ENCODE data around the gene KAZALD1.

KAZALD1 gene

GRCh38 chr10:101095550-101096213 is 33.9 kb downstream of the KAZALD1 start:
- no peak for DNase-seq

DNA sequence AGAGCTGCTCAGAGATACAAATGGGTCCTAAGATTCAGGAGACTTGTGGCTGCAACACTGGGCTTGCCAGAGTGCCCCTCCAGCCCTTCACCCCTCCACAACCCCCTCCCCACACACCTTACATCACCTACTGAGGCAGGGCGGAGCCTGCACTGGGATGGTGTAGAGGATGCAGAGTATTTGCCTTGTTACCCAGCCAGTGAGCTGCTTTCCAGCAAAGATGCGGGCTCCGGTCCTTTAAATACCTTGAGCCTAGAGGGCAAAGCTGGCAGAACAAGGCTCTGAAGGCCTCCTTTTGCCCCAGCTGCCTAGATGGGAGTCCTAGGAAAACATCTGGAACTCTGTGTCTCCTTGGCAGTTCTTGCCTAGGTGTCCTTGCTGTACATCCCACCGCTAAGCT is 34.6 kb downstream of the KAZALD1 start:
- DNase-seq: no peak

GRCh38 chr10:101097881-101098280 is 36.1 kb downstream of the KAZALD1 start:
- no peak for DNase-seq

- DNase-seq: no peak
Measured at GRCh38 chr10:101099901-101100300, 38.1 kb downstream of the KAZALD1 start.

- no peak for DNase-seq
Measured at GRCh38 chr10:101101372-101101881, 39.6 kb downstream of the KAZALD1 start.

GRCh38 chr10:101103430-101103829 is 41.6 kb downstream of the KAZALD1 start:
- DNase-seq: no peak

DNA sequence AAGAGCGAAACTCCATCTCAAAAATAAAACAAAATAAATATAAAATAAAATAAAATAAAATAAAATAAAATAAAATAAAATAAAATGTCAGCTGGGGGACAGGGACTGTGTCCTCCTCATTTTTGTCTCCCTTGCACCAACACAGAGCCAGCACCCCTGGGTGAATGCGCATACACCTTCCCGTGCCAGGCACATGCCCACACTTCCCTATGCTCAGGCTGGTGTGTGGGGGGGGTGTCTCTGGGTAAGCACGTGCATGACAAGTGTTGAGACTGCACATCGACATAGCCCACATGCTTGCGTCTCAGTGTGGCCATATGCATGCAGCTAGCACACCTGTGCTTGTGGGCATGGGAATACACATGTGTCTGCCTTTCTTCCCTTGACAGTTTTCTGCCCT is 44.6 kb downstream of the KAZALD1 start:
- DNase-seq: no peak

DNA sequence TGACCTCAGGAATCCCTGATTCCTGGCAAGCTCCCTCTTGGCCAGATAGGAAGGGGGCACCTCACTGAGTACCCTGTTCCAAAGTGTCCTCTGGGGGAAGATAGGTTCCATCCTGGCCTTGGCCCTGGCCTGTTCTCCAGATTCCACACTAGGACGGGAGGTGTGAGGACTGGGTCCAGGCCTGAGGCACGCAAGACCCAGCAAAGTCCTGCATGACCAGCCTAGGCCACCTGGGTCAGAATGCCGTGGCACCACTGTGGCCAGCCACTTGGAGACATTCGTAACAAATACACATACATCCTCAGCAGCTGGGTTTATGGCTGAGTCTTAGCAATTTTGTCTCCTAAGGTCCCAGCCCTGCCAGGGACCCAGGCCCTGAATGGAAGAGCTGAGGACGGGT is 46.0 kb downstream of the KAZALD1 start:
- DNase-seq: no peak

- DNase-seq: no peak
Measured at GRCh38 chr10:101110856-101111523, 49.2 kb downstream of the KAZALD1 start.

GRCh38 chr10:101111547-101111946 is 49.8 kb downstream of the KAZALD1 start:
- DNase-seq: no peak

GRCh38 chr10:101112799-101113594 is 51.2 kb downstream of the KAZALD1 start:
- no peak for DNase-seq

DNA sequence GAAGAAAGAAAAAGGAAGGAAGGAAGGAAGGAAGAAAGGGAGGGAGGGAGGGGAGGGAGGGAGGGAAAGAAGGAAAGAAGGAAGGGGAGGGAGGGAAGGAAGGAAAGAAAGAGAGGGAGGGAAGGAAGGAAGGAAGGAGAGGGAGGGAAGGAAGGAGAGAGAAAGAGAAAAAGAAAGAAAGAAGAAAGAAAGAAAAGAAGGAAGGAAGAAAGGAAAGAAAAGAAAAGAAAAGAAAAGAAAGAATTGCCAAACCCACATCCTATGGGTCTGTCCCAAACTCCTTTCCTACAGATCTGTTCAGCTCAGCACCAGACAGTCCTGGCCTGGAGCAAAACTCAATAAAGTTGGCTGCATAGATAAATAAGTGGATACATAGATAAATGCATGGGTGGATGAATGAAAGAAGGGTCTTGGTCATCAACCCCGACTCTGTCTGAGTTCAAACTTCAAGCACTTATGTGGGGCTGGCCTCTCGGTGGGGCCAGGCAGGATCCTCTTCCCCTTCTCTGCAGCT is 52.2 kb downstream of the KAZALD1 start:
- no peak for DNase-seq

DNA sequence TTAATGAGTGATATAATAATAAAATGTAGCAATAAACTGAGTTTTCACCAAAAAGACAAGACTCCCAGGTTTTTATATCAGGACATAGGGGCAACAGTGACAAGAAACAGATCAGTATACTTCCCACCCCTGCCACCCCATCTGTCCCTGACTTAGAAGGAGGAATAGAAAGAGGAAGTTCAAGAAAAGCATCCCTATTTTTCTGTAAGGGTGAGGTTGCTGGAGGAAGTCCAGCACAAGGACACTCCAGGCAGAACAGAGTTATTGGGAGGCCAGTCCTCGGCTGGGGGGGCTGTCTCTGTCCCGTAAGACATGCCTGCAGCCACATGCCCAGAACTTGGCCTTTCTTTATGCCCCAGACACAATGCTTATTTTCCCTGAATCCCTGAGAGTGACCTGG is 52.9 kb downstream of the KAZALD1 start:
- no peak for DNase-seq
